ENCODE data around the gene MSH5. TPM values are rescaled to one million over a fixed set of nuclear protein-coding genes. Genes with fewer than 3 reads are reported as not detected.
A peak's percentile ranks its signal among the peaks of the same experiment; 100 is the strongest.

Gene MSH5
- total RNA-seq, 1 experiment from 2014 or later: 38.1 TPM

GRCh38 chr6:31740397-31741223, 805 bp downstream of the MSH5 start:
- H3K36me3 ChIP-seq (ENCODE audit: control insufficient read depth, insufficient read depth, low read length): peaks cover 4% of the 10 kb centered on the region; the same call in 1 of the 2 replicates
- in situ Hi-C loops (cut with HindIII; ENCODE audit: low pct_unique_long_range_greater_than_20kb, low sequenced_read_pairs) (no loop called here), intact Hi-C loops (cut with micrococcal nuclease; ENCODE audit: unreplicated experiment) (no loop called here)
- H3K27me3 ChIP-seq (ENCODE audit: control insufficient read depth, insufficient read depth, low read length): no peaks in the 10 kb centered on the region
- H3K27ac ChIP-seq (ENCODE audit: low read length): peak overlapping the region; percentile 85
- H3K9me3 ChIP-seq (ENCODE audit: control insufficient read depth, insufficient read depth, low read depth, low read length): no peaks in the 10 kb centered on the region
- POLR2A ChIA-PET: interaction anchor here (1.5 kb wide), 1 partner anchor 10 kb away, joined by 5 read pairs; no protein-coding TSS in a partner anchor
- H3K4me3 ChIP-seq (ENCODE audit: low read depth in 2 of 2, low read length in 2 of 2): peak overlapping the region; percentile 79 to 90
- no TSS peak for BruUV-seq (replicated peaks)
- ATAC-seq: no peak
- CTCF ChIA-PET: no interaction called here
- TF ChIP-seq, protein P1, sequence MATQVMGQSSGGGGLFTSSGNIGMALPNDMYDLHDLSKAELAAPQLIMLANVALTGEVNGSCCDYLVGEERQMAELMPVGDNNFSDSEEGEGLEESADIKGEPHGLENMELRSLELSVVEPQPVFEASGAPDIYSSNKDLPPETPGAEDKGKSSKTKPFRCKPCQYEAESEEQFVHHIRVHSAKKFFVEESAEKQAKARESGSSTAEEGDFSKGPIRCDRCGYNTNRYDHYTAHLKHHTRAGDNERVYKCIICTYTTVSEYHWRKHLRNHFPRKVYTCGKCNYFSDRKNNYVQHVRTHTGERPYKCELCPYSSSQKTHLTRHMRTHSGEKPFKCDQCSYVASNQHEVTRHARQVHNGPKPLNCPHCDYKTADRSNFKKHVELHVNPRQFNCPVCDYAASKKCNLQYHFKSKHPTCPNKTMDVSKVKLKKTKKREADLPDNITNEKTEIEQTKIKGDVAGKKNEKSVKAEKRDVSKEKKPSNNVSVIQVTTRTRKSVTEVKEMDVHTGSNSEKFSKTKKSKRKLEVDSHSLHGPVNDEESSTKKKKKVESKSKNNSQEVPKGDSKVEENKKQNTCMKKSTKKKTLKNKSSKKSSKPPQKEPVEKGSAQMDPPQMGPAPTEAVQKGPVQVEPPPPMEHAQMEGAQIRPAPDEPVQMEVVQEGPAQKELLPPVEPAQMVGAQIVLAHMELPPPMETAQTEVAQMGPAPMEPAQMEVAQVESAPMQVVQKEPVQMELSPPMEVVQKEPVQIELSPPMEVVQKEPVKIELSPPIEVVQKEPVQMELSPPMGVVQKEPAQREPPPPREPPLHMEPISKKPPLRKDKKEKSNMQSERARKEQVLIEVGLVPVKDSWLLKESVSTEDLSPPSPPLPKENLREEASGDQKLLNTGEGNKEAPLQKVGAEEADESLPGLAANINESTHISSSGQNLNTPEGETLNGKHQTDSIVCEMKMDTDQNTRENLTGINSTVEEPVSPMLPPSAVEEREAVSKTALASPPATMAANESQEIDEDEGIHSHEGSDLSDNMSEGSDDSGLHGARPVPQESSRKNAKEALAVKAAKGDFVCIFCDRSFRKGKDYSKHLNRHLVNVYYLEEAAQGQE (IDR thresholded peaks at IDR 0.05; ENCODE audit: insufficient read depth in 1 of 2, low read depth in 2 of 2, low read length in 1 of 2): peak in 1 of 2 experiments; percentile 43; a peak in 1 of 4 replicates
- no peak for TF ChIP-seq CTCF (IDR thresholded peaks at IDR 0.05)
- no peak for TF ChIP-seq TCF7L2 (IDR thresholded peaks at IDR 0.05; ENCODE audit: low read depth, low read length)
- TF ChIP-seq POLR2AphosphoS5 (IDR thresholded peaks at IDR 0.05; ENCODE audit: low read depth, low read length): 0 out of 2 replicates have a peak, but pooled peaks have one; percentile 16
- peaks cover 32% of the 10 kb centered on the region for H3K4me1 ChIP-seq (ENCODE audit: control insufficient read depth, insufficient read depth, low read length)
- DNase-seq (ENCODE audit: low read depth, low spot score): no peak

DNA sequence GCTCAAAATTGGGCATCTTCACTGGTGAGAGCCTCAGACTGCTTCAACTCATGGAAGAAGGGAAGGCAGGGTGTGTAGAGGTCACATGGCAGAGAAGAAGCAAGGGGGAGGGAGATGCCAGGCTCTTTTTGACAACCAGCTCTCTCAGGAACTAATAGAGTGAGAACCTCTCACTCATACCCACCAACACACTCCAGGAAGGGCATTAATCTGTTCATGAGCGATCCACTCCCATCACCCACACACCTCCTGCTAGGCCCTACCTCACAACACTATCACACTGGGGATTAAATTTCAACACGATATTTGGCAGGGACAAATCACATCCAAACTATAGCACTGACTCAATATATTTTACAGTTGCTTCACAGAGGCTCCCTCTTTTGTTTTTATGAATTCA, 2.0 kb downstream of the MSH5 start:
- in situ Hi-C loops (cut with HindIII; ENCODE audit: low pct_unique_long_range_greater_than_20kb, low sequenced_read_pairs): no loop called here
- H3K4me1 ChIP-seq (ENCODE audit: control insufficient read depth, insufficient read depth, low read length): peaks cover 27% of the 10 kb centered on the region
- TSS peak; percentile 32 for BruUV-seq (replicated peaks)
- POLR2A ChIA-PET: interaction anchor here (0.5 to 0.6 kb wide), 2 partner anchors 61 to 897 kb away, joined by 7 to 11 read pairs; partner anchors contain the start of gene LY6G5C
- intact Hi-C loops (cut with micrococcal nuclease; ENCODE audit: unreplicated experiment): no loop called here
- no peaks in the 10 kb centered on the region for H3K9me3 ChIP-seq (ENCODE audit: control insufficient read depth, insufficient read depth, low read depth, low read length)
- no peaks in the 10 kb centered on the region for H3K27me3 ChIP-seq (ENCODE audit: control insufficient read depth, insufficient read depth, low read length)
- ATAC-seq (no peak), DNase-seq (ENCODE audit: low read depth, low spot score) (no peak)
- no peak overlapping the region for H3K4me3 ChIP-seq (ENCODE audit: low read depth in 2 of 2, low read length in 2 of 2)
- CTCF ChIA-PET: no interaction called here
- no peak overlapping the region for H3K27ac ChIP-seq (ENCODE audit: low read length)
- H3K36me3 ChIP-seq (ENCODE audit: control insufficient read depth, insufficient read depth, low read length): no peaks in the 10 kb centered on the region
- TF ChIP-seq POLR2AphosphoS5 (IDR thresholded peaks at IDR 0.05; ENCODE audit: low read depth, low read length) (no peak), SIN3A (IDR thresholded peaks at IDR 0.05; ENCODE audit: borderline replicate concordance, insufficient read depth, low read depth, low read length) (no peak), TCF7L2 (IDR thresholded peaks at IDR 0.05; ENCODE audit: low read depth, low read length) (no peak), CTCF (IDR thresholded peaks at IDR 0.05) (no peak)
- TF ChIP-seq, protein P1 (IDR thresholded peaks at IDR 0.05; ENCODE audit: insufficient read depth in 1 of 2, low read depth in 2 of 2, low read length in 1 of 2): no peak

All from Panc1 (cell line).